ENCODE data around the gene NAA16.

DNA sequence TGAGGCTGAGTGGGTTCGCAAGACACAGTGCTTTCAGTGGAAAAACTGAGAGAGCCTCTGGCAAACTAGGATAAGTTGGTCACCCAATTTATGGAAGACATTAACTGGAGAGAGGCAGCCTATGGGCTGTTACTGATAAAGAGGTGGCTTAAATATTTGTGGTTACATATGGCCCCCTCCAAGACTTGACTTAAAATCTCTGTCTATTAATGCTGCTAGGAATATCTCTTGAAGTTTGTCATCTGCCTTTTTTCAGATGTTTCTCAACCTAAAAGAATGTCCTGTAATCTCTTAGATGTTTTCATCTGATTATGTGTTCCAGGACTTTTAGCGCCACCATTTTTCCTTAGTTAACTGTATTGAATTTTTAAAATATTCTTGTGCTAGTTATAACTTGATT lies 54.6 kb downstream of the NAA16 start:
- TF ChIP-seq CTCF (IDR thresholded peaks at IDR 0.05; ENCODE audit: poor library complexity, severe bottlenecking) (no peak), MXI1 (conservative IDR thresholded peaks at IDR 0.05; ENCODE audit: poor library complexity, severe bottlenecking) (no peak), RAD21 (conservative IDR thresholded peaks at IDR 0.05) (no peak), SMC3 (conservative IDR thresholded peaks at IDR 0.05; ENCODE audit: poor library complexity) (no peak), TAF1 (IDR thresholded peaks at IDR 0.05; ENCODE audit: low read depth) (no peak)
